ENCODE measurements around the gene STAT6.

DNA sequence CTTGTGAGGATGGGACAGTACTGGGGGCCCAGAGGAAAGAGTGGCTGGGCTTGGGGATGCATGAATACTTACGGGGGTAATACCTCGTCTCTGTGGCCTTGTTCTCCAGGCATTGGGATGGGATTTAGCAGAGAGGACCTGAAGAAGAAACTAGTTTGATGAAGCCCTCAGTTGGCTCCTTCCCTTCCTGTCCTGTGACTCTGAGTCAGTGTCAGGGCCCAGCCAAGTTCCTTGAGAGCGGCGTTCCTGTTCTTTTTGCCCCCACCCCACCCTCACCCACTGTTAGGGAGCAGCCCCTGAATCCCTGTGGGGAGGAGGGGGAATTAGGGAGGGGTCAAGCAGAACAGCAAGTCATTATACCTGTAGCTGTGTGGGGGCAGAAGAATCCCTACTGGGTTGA, 41.5 kb upstream of the STAT6 start:
- TF ChIP-seq, protein P1, sequence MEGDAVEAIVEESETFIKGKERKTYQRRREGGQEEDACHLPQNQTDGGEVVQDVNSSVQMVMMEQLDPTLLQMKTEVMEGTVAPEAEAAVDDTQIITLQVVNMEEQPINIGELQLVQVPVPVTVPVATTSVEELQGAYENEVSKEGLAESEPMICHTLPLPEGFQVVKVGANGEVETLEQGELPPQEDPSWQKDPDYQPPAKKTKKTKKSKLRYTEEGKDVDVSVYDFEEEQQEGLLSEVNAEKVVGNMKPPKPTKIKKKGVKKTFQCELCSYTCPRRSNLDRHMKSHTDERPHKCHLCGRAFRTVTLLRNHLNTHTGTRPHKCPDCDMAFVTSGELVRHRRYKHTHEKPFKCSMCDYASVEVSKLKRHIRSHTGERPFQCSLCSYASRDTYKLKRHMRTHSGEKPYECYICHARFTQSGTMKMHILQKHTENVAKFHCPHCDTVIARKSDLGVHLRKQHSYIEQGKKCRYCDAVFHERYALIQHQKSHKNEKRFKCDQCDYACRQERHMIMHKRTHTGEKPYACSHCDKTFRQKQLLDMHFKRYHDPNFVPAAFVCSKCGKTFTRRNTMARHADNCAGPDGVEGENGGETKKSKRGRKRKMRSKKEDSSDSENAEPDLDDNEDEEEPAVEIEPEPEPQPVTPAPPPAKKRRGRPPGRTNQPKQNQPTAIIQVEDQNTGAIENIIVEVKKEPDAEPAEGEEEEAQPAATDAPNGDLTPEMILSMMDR (IDR thresholded peaks at IDR 0.05), result no peak
- no peak for TF ChIP-seq EZH2 (IDR thresholded peaks at IDR 0.05; ENCODE audit: borderline replicate concordance, insufficient read depth, low read depth, low read length, poor library complexity, severe bottlenecking)

Data from B cell (primary cell).